HepG2 (cell line): ENCODE data around the gene TLR5. TPM values are rescaled to one million over a fixed set of nuclear protein-coding genes. Genes with fewer than 3 reads are reported as not detected.
A peak's percentile ranks its signal among the peaks of the same experiment; 100 is the strongest.

Experiments
- EZH2 ChIP-seq: conservative IDR thresholded peaks from 2 replicates; pipeline ENCODE4 v1.6.1; 2012; ENCODE audit warnings: mild to moderate bottlenecking, low read depth, low read length, moderate library complexity
- HHEX ChIP-seq: IDR thresholded peaks from 2 replicates; pipeline ENCODE4 v1.6.1; 2016; ENCODE audit warnings: control low read depth
- HNF4G ChIP-seq, 2 experiments: sonication (generic) in 1 of 2; formaldehyde crosslinking in 1 of 2; IDR thresholded peaks; 2 replicates each; pipeline versions ENCODE4 v1.4.0 to v1.6.1; 2011 to 2020; ENCODE audit warnings: borderline replicate concordance in 2 of 2, low read depth in 2 of 2, mild to moderate bottlenecking in 2 of 2, low read length in 1 of 2, missing genetic modification reagents in 1 of 2, moderate library complexity in 1 of 2
- KDM4B ChIP-seq: sonication (generic); formaldehyde crosslinking; IDR thresholded peaks from 2 replicates; pipeline ENCODE4 v1.4.0; 2020; ENCODE audit warnings: missing genetic modification reagents
- KDM5B ChIP-seq: sonication (generic); formaldehyde crosslinking; IDR thresholded peaks from 2 replicates; pipeline ENCODE4 v1.4.0; 2020; ENCODE audit warnings: missing genetic modification reagents, mild to moderate bottlenecking, borderline replicate concordance
- KLF15 ChIP-seq: sonication (generic); formaldehyde crosslinking; IDR thresholded peaks from 2 replicates; pipeline ENCODE4 v1.8.1; 2023; ENCODE audit warnings: borderline replicate concordance, mild to moderate bottlenecking, inconsistent platforms, missing genetic modification reagents, mixed read lengths
- NFE2 ChIP-seq: sonication (generic); formaldehyde crosslinking; IDR thresholded peaks from 2 replicates; pipeline ENCODE4 v1.4.0; 2020; ENCODE audit warnings: missing genetic modification reagents
- RXRA ChIP-seq: sonication (generic); formaldehyde crosslinking; IDR thresholded peaks from 2 replicates; pipeline ENCODE4 v1.5.1; 2020; ENCODE audit warnings: missing genetic modification reagents
- TMF1 ChIP-seq: sonication (generic); formaldehyde crosslinking; IDR thresholded peaks from 2 replicates; pipeline ENCODE4 v1.8.1; 2022; ENCODE audit warnings: low read depth, missing genetic modification reagents
- ZBTB7A ChIP-seq: sonication (generic); formaldehyde crosslinking; IDR thresholded peaks from 2 replicates; pipeline ENCODE4 v1.8.0; 2022; ENCODE audit warnings: mild to moderate bottlenecking, missing genetic modification reagents
- ZNF10 ChIP-seq: sonication (generic); formaldehyde crosslinking; IDR thresholded peaks from 2 replicates; pipeline ENCODE4 v1.4.0; 2020; ENCODE audit warnings: mild to moderate bottlenecking, low read depth, missing genetic modification reagents, borderline replicate concordance
- ZNF34 ChIP-seq: sonication (generic); formaldehyde crosslinking; IDR thresholded peaks from 2 replicates; pipeline ENCODE4 v1.4.0; 2020; ENCODE audit warnings: mild to moderate bottlenecking, missing genetic modification reagents, borderline replicate concordance
- ZNF484 ChIP-seq: sonication (generic); formaldehyde crosslinking; IDR thresholded peaks from 2 replicates; pipeline ENCODE4 v1.5.1; 2020; ENCODE audit warnings: mild to moderate bottlenecking, low read depth, missing genetic modification reagents, borderline replicate concordance
- ZNF670 ChIP-seq: sonication (generic); formaldehyde crosslinking; IDR thresholded peaks from 2 replicates; pipeline ENCODE4 v1.8.0; 2022; ENCODE audit warnings: mild to moderate bottlenecking, missing genetic modification reagents, borderline replicate concordance
- ZNF839 ChIP-seq: sonication (generic); formaldehyde crosslinking; IDR thresholded peaks from 2 replicates; pipeline ENCODE4 v1.4.0; 2020; ENCODE audit warnings: missing genetic modification reagents, mild to moderate bottlenecking, borderline replicate concordance
- polyA plus RNA-seq, 8 experiments: library from polyadenylated mRNA; depleted of rRNA in 3 of 8; stranded (reverse) in 7 of 8; unstranded in 1 of 8; fragments of >200 nt; fragmentation: Illumina TruSeq in 4 of 8; extraction: Trizol in 4 of 8; gene quantifications; 2 replicates each; pipeline versions ENCODE4 v1.2.1 to v1.2.3, GENCODE V29; 2011 to 2016; ENCODE audit warnings: low read depth in 4 of 8, missing spikeins in 1 of 8, mixed read lengths in 1 of 8; ENCODE audit not compliant: insufficient read depth in 1 of 8
- total RNA-seq, 5 experiments: library from RNA; depleted of rRNA; stranded (reverse); fragments of >200 nt; fragmentation: Illumina TruSeq; extraction: Trizol; gene quantifications; 2 replicates each; pipeline ENCODE4 v1.2.3, GENCODE V29; 2016; ENCODE audit warnings: low read depth in 1 of 5
- TF ChIP-seq, protein P1 (sequence below), 2 experiments: sonication (generic) in 1 of 2; formaldehyde crosslinking in 1 of 2; IDR thresholded peaks; 2 replicates each; pipeline versions ENCODE4 v1.4.0 to v1.6.1; 2016 to 2020; ENCODE audit warnings: borderline replicate concordance in 1 of 2, low read depth in 1 of 2, mild to moderate bottlenecking in 1 of 2, missing genetic modification reagents in 1 of 2
- TF ChIP-seq, protein P2 (sequence below): IDR thresholded peaks from 2 replicates; pipeline ENCODE4 v1.6.1; 2018; ENCODE audit warnings: missing genetic modification reagents, mild to moderate bottlenecking, missing compliant biosample characterization
- TF ChIP-seq, protein P3 (sequence below): sonication (generic); formaldehyde crosslinking; conservative IDR thresholded peaks from 2 replicates; pipeline ENCODE4 v1.8.0; 2022; ENCODE audit warnings: mild to moderate bottlenecking, moderate library complexity, missing genetic modification reagents
- TF ChIP-seq, protein P4 (sequence below): sonication (generic); formaldehyde crosslinking; IDR thresholded peaks from 2 replicates; pipeline ENCODE4 v1.9.0; 2022; ENCODE audit warnings: missing genetic modification reagents, mild to moderate bottlenecking, borderline replicate concordance

TLR5 gene
- total and polyA plus RNA-seq, 2 of the 13 experiments (the other 11 are each of a cell fraction or from before 2014, with no cell fraction given) = not detected

DNA sequence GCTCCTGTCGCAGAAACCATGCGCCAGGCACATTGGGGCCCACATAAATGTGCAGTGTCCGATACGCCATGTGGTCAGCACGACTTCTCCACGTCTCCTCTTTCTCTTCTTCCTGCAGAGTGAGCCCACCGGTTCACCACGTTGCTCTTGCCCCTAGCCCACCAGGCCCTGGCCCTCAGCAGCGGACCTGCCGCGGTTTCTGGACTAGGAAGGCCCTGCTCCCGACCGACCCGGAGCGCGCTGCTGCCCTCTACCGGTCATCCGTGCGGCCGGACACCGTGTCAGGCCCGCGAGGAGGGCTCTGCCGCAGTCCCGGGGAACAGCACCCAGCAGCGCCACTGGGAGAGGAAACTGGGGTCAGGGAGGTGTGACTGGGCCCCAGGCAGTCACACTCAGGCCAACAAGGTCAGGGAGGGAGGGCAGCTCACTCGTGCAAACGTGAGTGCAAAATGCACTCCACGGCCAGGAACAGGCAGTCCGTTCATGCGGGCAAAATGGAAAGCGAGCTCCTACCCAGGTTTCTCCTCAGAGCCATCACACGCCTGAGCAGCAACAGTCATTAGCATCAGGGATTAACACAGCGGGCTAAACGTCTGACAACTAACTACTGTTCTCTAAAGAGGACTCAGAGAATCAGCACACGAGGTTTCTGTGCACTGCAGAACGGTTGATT is 13.7 kb downstream of the TLR5 start (continued):
- TF ChIP-seq, protein P1, sequence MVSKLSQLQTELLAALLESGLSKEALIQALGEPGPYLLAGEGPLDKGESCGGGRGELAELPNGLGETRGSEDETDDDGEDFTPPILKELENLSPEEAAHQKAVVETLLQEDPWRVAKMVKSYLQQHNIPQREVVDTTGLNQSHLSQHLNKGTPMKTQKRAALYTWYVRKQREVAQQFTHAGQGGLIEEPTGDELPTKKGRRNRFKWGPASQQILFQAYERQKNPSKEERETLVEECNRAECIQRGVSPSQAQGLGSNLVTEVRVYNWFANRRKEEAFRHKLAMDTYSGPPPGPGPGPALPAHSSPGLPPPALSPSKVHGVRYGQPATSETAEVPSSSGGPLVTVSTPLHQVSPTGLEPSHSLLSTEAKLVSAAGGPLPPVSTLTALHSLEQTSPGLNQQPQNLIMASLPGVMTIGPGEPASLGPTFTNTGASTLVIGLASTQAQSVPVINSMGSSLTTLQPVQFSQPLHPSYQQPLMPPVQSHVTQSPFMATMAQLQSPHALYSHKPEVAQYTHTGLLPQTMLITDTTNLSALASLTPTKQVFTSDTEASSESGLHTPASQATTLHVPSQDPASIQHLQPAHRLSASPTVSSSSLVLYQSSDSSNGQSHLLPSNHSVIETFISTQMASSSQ (IDR thresholded peaks at IDR 0.05; ENCODE audit: low read depth) = no peak
- TF ChIP-seq, protein P1 (CRISPR knock-in tag; IDR thresholded peaks at IDR 0.05; ENCODE audit: borderline replicate concordance) = no peak
- TF ChIP-seq ZNF839 (CRISPR knock-in tag) (no peak), KLF15 (CRISPR knock-in tag) (no peak), HHEX (CRISPR knock-in tag) (no peak), ZNF484 (CRISPR knock-in tag) (no peak), TMF1 (no peak), KDM4B (no peak), RXRA (peak; percentile 40; the same call in 1 of the 2 replicates), ZNF34 (CRISPR knock-in tag) (no peak), KDM5B (CRISPR knock-in tag) (no peak; the same call in 1 of the 2 replicates), ZNF10 (CRISPR knock-in tag) (no peak), HNF4G (IDR thresholded peaks at IDR 0.05; ENCODE audit: borderline replicate concordance, low read depth, low read length) (no peak), HNF4G (CRISPR knock-in tag; IDR thresholded peaks at IDR 0.05; ENCODE audit: borderline replicate concordance, low read depth) (no peak), EZH2 (no peak), ZBTB7A (CRISPR knock-in tag) (0 out of 2 replicates have a peak, but pooled peaks have one; percentile 53), ZNF670 (CRISPR knock-in tag) (no peak), NFE2 (CRISPR knock-in tag) (no peak)
- TF ChIP-seq, protein P2, sequence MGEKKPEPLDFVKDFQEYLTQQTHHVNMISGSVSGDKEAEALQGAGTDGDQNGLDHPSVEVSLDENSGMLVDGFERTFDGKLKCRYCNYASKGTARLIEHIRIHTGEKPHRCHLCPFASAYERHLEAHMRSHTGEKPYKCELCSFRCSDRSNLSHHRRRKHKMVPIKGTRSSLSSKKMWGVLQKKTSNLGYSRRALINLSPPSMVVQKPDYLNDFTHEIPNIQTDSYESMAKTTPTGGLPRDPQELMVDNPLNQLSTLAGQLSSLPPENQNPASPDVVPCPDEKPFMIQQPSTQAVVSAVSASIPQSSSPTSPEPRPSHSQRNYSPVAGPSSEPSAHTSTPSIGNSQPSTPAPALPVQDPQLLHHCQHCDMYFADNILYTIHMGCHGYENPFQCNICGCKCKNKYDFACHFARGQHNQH (CRISPR knock-in tag) = no peak; the same call in 1 of the 2 replicates
- TF ChIP-seq, protein P3, sequence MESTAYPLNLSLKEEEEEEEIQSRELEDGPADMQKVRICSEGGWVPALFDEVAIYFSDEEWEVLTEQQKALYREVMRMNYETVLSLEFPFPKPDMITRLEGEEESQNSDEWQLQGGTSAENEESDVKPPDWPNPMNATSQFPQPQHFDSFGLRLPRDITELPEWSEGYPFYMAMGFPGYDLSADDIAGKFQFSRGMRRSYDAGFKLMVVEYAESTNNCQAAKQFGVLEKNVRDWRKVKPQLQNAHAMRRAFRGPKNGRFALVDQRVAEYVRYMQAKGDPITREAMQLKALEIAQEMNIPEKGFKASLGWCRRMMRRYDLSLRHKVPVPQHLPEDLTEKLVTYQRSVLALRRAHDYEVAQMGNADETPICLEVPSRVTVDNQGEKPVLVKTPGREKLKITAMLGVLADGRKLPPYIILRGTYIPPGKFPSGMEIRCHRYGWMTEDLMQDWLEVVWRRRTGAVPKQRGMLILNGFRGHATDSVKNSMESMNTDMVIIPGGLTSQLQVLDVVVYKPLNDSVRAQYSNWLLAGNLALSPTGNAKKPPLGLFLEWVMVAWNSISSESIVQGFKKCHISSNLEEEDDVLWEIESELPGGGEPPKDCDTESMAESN (CRISPR knock-in tag) = no peak
- TF ChIP-seq, protein P4, sequence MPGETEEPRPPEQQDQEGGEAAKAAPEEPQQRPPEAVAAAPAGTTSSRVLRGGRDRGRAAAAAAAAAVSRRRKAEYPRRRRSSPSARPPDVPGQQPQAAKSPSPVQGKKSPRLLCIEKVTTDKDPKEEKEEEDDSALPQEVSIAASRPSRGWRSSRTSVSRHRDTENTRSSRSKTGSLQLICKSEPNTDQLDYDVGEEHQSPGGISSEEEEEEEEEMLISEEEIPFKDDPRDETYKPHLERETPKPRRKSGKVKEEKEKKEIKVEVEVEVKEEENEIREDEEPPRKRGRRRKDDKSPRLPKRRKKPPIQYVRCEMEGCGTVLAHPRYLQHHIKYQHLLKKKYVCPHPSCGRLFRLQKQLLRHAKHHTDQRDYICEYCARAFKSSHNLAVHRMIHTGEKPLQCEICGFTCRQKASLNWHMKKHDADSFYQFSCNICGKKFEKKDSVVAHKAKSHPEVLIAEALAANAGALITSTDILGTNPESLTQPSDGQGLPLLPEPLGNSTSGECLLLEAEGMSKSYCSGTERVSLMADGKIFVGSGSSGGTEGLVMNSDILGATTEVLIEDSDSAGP (CRISPR knock-in tag) = peak; percentile 75
